ENCODE results near the gene GUK1. TPM values are rescaled to one million over a fixed set of nuclear protein-coding genes. Genes with fewer than 3 reads are reported as not detected.

The GUK1 gene
- total RNA-seq, 2 experiments from 2014 or later = 206 TPM

- H3K4me1 Mint-ChIP-seq (ENCODE audit: low read depth) = peaks cover 18% of the 10 kb centered on the region
- intact Hi-C loops (cut with micrococcal nuclease) = no loop called here
- H3K36me3 Mint-ChIP-seq (ENCODE audit: low read depth) = no peaks in the 10 kb centered on the region
- CTCF ChIA-PET = no interaction called here
- no peaks in the 10 kb centered on the region for H3K9me3 Mint-ChIP-seq
- H3K4me3 Mint-ChIP-seq = no peak overlapping the region
- no peak overlapping the region for H3K27ac Mint-ChIP-seq
- H3K27me3 Mint-ChIP-seq (ENCODE audit: low read depth) = no peaks in the 10 kb centered on the region
- no peak for DNase-seq
Observed at GRCh38 chr1:228156941-228157728, 17.1 kb downstream of the GUK1 start.

DNA sequence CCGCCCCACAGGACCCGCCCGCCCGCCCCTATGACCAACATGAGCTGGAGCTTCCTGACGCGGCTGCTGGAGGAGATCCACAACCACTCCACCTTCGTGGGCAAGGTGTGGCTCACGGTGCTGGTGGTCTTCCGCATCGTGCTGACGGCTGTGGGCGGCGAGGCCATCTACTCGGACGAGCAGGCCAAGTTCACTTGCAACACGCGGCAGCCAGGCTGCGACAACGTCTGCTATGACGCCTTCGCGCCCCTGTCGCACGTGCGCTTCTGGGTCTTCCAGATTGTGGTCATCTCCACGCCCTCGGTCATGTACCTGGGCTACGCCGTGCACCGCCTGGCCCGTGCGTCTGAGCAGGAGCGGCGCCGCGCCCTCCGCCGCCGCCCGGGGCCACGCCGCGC, 17.6 kb downstream of the GUK1 start:
- Mint-ChIP-seq H3K27me3 (ENCODE audit: low read depth) (no peaks in the 10 kb centered on the region), H3K36me3 (ENCODE audit: low read depth) (no peaks in the 10 kb centered on the region), H3K4me1 (ENCODE audit: low read depth) (peaks cover 21% of the 10 kb centered on the region), H3K4me3 (no peak overlapping the region), H3K27ac (no peak overlapping the region), H3K9me3 (no peaks in the 10 kb centered on the region)
- no peak for DNase-seq
- intact Hi-C loops (cut with micrococcal nuclease) = no loop called here
- CTCF ChIA-PET = no interaction called here

- H3K4me1 Mint-ChIP-seq (ENCODE audit: low read depth) = peaks cover 26% of the 10 kb centered on the region
- H3K36me3 Mint-ChIP-seq (ENCODE audit: low read depth) = no peaks in the 10 kb centered on the region
- CTCF ChIA-PET = no interaction called here
- no peak overlapping the region for H3K4me3 Mint-ChIP-seq
- intact Hi-C loops (cut with micrococcal nuclease) = no loop called here
- no peaks in the 10 kb centered on the region for H3K9me3 Mint-ChIP-seq
- no peak overlapping the region for H3K27ac Mint-ChIP-seq
- no peak for DNase-seq
- H3K27me3 Mint-ChIP-seq (ENCODE audit: low read depth) = no peaks in the 10 kb centered on the region
Observed at GRCh38 chr1:228158151-228159007, 18.3 kb downstream of the GUK1 start.

- H3K27ac Mint-ChIP-seq = no peak overlapping the region
Observed at GRCh38 chr1:228159008-228159665, 19.1 kb downstream of the GUK1 start.

DNA sequence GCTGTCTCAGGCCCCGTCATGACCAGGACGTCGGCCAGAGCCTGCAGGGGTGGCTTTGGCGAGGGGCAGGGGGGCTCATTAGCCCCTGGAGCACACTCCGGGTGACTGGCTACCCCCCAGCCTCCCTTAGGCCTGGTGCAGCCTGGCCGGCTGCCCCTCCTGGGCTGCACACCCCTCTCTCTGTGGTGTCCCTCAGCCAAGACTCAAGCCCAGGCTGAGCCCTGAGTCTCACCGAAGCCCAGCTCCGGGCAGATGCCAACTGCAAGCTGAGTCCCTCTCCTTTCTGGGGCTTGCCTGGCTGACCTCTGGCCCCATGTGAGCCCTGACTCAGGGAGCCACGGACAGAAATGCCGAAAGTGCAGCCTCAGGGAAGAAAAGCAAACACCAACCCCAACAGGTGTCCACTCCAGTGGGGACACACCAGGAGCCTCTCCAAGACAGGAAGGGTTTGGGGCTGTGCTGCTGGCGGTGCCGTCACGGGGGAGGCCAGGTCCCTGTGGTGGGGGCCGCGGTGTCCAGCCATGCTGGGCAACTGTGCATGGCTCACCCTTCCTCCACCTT, 20.2 kb downstream of the GUK1 start:
- Mint-ChIP-seq H3K27me3 (ENCODE audit: low read depth) (no peaks in the 10 kb centered on the region), H3K36me3 (ENCODE audit: low read depth) (no peaks in the 10 kb centered on the region), H3K27ac (no peak overlapping the region), H3K4me3 (no peak overlapping the region), H3K9me3 (no peaks in the 10 kb centered on the region), H3K4me1 (ENCODE audit: low read depth) (peaks cover 32% of the 10 kb centered on the region)
- no peak for DNase-seq
- intact Hi-C loops (cut with micrococcal nuclease) = loop anchor here (10.0 kb wide), 1 partner anchor 395 kb away; no protein-coding TSS in a partner anchor
- CTCF ChIA-PET = no interaction called here

More at GRCh38 chr1:228159008-228159665, 19.1 kb downstream of the GUK1 start:
- CTCF ChIA-PET = interaction anchor here (0.8 kb wide), 1 partner anchor 28 kb away, joined by 5 read pairs; no protein-coding TSS in a partner anchor
- H3K4me3 Mint-ChIP-seq = no peak overlapping the region
- intact Hi-C loops (cut with micrococcal nuclease) = no loop called here
- peaks cover 32% of the 10 kb centered on the region for H3K4me1 Mint-ChIP-seq (ENCODE audit: low read depth)
- no peaks in the 10 kb centered on the region for H3K27me3 Mint-ChIP-seq (ENCODE audit: low read depth)
- H3K36me3 Mint-ChIP-seq (ENCODE audit: low read depth) = no peaks in the 10 kb centered on the region
- no peaks in the 10 kb centered on the region for H3K9me3 Mint-ChIP-seq
- DNase-seq = no peak

GRCh38 chr1:228161362-228161761, 21.3 kb downstream of the GUK1 start:
- no peaks in the 10 kb centered on the region for H3K9me3 Mint-ChIP-seq
- CTCF ChIA-PET = interaction anchor here (1.0 to 1.1 kb wide), 2 partner anchors 31 to 52 kb away, joined by 3 to 4 read pairs; no protein-coding TSS in a partner anchor
- H3K36me3 Mint-ChIP-seq (ENCODE audit: low read depth) = no peaks in the 10 kb centered on the region
- no peak overlapping the region for H3K4me3 Mint-ChIP-seq
- DNase-seq = no peak
- H3K27ac Mint-ChIP-seq = no peak overlapping the region
- no peaks in the 10 kb centered on the region for H3K27me3 Mint-ChIP-seq (ENCODE audit: low read depth)
- H3K4me1 Mint-ChIP-seq (ENCODE audit: low read depth) = peaks cover 30% of the 10 kb centered on the region
- intact Hi-C loops (cut with micrococcal nuclease) = loop anchor here (10.0 kb wide), 1 partner anchor 397 kb away; no protein-coding TSS in a partner anchor

DNA sequence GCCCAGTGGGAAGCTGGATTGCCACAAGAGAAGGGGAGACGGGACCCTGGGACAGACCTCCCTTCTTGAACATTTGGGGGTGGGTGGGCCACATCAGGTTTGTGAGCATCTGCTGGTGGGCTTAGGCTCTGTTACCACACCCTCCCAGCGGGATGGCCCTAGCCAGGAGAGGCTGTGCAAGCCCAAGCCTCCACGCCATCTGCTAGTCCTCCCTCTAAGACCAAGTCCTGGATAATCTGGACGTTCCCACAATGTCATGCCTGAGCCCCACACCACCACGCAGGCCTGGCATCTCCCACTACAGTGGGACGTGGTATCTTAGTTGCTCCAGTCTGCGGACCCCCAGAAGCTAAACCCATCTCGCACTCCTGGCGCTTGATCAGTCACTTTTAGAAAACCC, 21.8 kb downstream of the GUK1 start:
- H3K4me1 Mint-ChIP-seq (ENCODE audit: low read depth) = peaks cover 33% of the 10 kb centered on the region
- CTCF ChIA-PET = interaction anchor here (1.0 to 1.1 kb wide), 2 partner anchors 31 to 52 kb away, joined by 3 to 4 read pairs; no protein-coding TSS in a partner anchor
- H3K27ac Mint-ChIP-seq = no peak overlapping the region
- H3K4me3 Mint-ChIP-seq = no peak overlapping the region
- H3K27me3 Mint-ChIP-seq (ENCODE audit: low read depth) = no peaks in the 10 kb centered on the region
- no peak for DNase-seq
- no peaks in the 10 kb centered on the region for H3K9me3 Mint-ChIP-seq
- no peaks in the 10 kb centered on the region for H3K36me3 Mint-ChIP-seq (ENCODE audit: low read depth)
- intact Hi-C loops (cut with micrococcal nuclease) = loop anchor here (10.0 kb wide), 1 partner anchor 397 kb away; no protein-coding TSS in a partner anchor

- no peak overlapping the region for H3K4me3 Mint-ChIP-seq
- intact Hi-C loops (cut with micrococcal nuclease) = loop anchor here (10.0 kb wide), 1 partner anchor 398 kb away; no protein-coding TSS in a partner anchor
Observed at GRCh38 chr1:228162286-228163006, 22.4 kb downstream of the GUK1 start.

GRCh38 chr1:228163007-228163753, 23.1 kb downstream of the GUK1 start:
- no peak overlapping the region for H3K4me3 Mint-ChIP-seq
- H3K27me3 Mint-ChIP-seq (ENCODE audit: low read depth) = no peaks in the 10 kb centered on the region
- CTCF ChIA-PET = interaction anchor here (0.6 kb wide), 1 partner anchor 17 kb away, joined by 5 read pairs; no protein-coding TSS in a partner anchor
- no peaks in the 10 kb centered on the region for H3K9me3 Mint-ChIP-seq
- H3K27ac Mint-ChIP-seq = no peak overlapping the region
- no peaks in the 10 kb centered on the region for H3K36me3 Mint-ChIP-seq (ENCODE audit: low read depth)
- peaks cover 35% of the 10 kb centered on the region for H3K4me1 Mint-ChIP-seq (ENCODE audit: low read depth)
- intact Hi-C loops (cut with micrococcal nuclease) = loop anchor here (10.0 kb wide), 1 partner anchor 398 kb away; no protein-coding TSS in a partner anchor
- no peak for DNase-seq

More at GRCh38 chr1:228162286-228163006, 22.4 kb downstream of the GUK1 start:
- Mint-ChIP-seq H3K4me1 (ENCODE audit: low read depth) (peaks cover 31% of the 10 kb centered on the region), H3K27me3 (ENCODE audit: low read depth) (no peaks in the 10 kb centered on the region), H3K9me3 (no peaks in the 10 kb centered on the region), H3K27ac (peak overlapping the region; percentile 13), H3K36me3 (ENCODE audit: low read depth) (no peaks in the 10 kb centered on the region)
- DNase-seq = no peak
- CTCF ChIA-PET = no interaction called here

DNA sequence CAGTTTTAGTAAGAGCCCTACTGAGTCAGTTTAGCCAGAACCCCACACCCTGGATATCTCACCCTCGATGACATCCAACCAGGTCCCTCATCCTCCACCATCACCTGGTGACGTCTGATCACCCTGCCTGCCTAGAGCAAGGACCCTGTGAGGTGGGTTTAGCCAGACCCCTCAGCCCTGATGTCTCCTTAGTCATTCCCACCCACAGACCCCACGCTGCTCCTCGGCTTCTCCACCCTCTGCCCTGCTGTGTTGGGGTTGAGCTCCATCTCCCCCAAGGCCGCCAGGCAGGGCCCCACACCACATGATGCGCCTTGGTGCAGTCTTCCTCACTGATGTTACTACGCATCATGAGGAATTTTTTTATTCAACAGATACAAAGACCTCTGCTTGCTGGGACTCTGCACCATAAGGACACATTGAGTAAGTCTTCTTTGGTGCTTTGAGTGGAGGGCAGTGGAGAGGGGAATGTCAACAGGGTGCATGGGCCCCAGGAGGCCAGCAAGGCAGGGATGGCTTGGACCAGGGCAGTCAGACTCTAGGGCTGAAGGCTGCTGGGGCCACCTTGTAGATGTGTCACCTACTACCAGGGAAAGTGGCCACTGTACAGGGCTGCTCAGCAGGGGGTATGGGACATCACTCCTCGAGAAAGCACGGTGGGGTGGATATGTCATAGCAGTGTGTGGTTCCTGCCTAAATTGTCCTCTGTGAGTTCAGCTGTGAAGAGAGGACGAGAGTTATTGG, 23.9 kb downstream of the GUK1 start:
- DNase-seq = no peak
- intact Hi-C loops (cut with micrococcal nuclease) = loop anchor here (10.0 kb wide), 1 partner anchor 399 kb away; no protein-coding TSS in a partner anchor
- peak overlapping the region; percentile 91 for H3K4me3 Mint-ChIP-seq
- H3K9me3 Mint-ChIP-seq = no peaks in the 10 kb centered on the region
- no peaks in the 10 kb centered on the region for H3K36me3 Mint-ChIP-seq (ENCODE audit: low read depth)
- CTCF ChIA-PET = interaction anchor here (0.6 to 1.2 kb wide), 4 partner anchors 16 to 164 kb away, joined by 3 to 5 read pairs (median 4); no protein-coding TSS in a partner anchor
- peak overlapping the region; percentile 77 for H3K27ac Mint-ChIP-seq
- H3K4me1 Mint-ChIP-seq (ENCODE audit: low read depth) = peaks cover 38% of the 10 kb centered on the region
- H3K27me3 Mint-ChIP-seq (ENCODE audit: low read depth) = no peaks in the 10 kb centered on the region

Data from activated naive CD4-positive, alpha-beta T cell treated with anti-CD3 and anti-CD28 coated beads for 36 hours (primary cell).